Activated naive CD8-positive, alpha-beta T cell treated with anti-CD3 and anti-CD28 coated beads, Interleukin-2, amount 50 U/mL, for 16 hours (primary cell): ENCODE measurements around the gene INPP5A.

Experiments
- DNase-seq: peaks from one replicate; pipeline ENCODE4 v3.0.0-alpha.2; 2020; ENCODE audit warnings: low read depth, low spot score

Gene INPP5A

DNA sequence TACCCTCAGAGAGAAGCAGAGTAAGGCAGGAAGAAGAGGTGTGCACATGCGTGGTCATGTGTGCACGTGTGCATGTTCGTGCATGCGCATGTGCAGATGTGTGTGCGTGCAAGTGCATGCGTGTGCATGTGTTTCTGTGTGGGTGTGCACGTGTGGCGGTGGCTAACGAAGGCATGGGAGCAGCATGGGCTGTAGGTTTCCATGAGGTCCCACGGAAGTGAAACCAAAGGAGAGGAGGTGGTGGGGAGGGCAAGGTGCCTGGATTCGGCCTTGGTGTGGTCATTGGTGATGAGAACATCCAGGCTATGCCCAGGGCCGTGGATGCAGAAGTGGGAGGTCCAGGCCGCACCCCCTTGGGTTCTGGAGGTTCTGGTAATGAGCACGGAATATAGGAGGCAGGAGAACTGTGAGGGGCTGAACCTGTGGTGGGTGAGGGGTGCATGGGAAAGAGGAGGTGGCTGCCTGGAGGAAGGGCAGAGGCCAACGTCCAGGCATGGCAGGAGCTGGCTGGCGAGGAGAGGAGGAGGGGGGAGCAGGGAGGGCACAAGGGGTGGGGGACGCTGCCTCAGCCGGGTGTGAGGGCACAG lies 2.4 kb upstream of the INPP5A start:
- DNase-seq = no peak

DNA sequence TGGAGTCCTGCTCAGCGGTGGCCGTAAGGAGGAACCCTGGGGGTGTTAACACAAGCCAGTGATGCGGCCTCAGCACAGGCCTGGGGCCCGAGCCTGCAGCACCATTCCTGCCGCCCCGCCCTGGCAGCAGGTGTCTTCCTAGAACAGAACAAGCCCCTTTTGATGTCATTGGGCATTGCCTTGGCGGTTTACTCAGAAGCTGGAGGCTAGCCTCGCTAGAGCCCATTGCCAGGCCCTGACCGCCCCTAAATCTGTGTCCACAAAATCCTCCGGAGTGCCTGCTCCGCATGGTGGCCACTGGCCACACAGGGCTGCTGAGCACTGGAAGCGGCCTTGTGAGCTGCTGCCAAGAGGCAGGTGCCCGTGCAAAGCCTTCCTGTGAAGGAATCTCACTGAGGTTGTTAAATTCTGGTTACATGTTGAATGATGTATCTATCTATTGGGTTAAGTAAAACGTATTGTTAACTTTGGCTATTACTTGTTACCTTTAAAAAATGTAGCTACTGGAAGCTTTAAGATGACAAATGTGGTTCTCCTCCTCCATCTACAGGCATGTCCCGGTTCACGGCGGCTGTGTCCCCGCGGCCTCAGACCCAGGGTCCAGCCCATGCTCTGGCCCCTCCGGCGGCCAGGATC lies 1.2 kb upstream of the INPP5A start:
- no peak for DNase-seq

GRCh38 chr10:132536877-132537683 lies 507 bp upstream of the INPP5A start:
- peak; percentile 100 for DNase-seq

GRCh38 chr10:132538031-132538789 lies 623 bp downstream of the INPP5A start:
- no peak for DNase-seq

DNA sequence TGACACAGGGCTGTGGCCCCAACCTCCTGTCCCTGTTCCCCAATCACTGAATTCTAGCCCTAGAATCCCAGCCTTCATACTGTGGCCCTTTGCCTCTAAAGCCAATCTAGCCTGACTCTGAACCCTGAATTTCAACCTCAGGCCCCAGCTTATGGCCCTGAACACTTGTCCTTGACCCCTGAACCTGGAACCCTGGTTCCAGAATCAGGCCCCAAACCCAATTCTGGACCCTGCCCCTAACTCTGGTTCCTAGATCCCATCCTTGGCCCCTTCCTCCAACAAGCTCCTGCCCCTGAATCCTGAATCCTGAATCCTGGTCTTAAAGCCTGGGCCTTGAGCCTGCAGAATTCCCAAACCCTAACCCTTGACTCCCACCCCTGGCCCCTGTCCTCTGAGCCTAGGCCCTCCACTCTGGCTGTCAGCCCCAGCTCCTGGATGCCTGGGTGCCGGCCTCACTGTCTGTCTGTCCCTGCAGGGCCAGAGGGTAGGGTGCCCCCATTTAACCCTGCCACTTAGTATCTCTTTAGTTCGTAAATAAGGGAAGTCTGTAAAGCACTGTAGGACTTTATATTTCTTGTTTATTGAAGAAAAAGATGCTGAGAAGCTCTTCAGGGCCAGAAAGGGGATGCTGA lies 1.3 kb downstream of the INPP5A start:
- no peak for DNase-seq

DNA sequence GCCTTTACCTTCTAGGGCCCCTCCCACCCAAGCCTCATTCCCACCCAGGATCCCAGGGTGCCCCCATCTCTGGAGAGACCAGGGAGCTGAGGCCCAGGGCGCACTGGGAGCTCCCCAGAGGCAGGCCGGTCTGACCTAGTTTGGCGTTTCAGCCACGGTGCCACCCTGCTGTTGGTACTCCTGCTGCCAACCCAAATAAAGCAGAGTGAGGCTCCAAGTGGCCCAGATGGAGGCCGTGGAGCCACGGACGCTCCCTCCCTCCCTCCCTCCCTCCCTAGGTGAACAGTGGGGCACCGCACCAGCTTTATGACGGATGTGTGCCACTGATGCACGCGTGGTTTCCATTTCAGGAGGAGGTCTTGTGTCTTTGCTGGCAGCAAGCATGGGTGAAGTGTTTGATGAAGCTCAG lies 1.8 kb downstream of the INPP5A start:
- no peak for DNase-seq

GRCh38 chr10:132539894-132540293 lies 2.3 kb downstream of the INPP5A start:
- no peak for DNase-seq

DNA sequence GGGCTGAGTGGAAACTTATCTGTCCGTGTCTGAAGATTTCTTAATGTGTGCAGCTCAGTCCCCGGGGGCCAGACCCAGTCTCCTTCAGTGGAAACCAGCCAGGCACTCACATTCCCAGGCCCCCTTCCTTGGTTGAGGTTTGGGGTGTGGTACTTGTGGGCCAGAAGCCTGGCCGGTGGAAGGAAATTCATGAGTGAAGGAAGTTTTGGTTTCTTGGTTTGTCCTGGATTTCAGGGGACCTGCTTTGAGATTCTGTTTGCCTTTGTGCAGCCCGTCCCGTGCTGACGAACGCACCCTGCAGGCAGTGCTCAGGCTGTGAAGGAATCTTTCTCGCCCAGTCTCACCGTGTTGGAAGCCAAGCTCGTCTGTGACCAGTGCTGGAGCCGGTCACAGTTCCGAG lies 2.9 kb downstream of the INPP5A start:
- no peak for DNase-seq

- no peak for DNase-seq
These were observed 3.5 kb downstream of the INPP5A start for GRCh38 chr10:132541129-132541528.

GRCh38 chr10:132541601-132542011 lies 4.0 kb downstream of the INPP5A start:
- no peak for DNase-seq

DNA sequence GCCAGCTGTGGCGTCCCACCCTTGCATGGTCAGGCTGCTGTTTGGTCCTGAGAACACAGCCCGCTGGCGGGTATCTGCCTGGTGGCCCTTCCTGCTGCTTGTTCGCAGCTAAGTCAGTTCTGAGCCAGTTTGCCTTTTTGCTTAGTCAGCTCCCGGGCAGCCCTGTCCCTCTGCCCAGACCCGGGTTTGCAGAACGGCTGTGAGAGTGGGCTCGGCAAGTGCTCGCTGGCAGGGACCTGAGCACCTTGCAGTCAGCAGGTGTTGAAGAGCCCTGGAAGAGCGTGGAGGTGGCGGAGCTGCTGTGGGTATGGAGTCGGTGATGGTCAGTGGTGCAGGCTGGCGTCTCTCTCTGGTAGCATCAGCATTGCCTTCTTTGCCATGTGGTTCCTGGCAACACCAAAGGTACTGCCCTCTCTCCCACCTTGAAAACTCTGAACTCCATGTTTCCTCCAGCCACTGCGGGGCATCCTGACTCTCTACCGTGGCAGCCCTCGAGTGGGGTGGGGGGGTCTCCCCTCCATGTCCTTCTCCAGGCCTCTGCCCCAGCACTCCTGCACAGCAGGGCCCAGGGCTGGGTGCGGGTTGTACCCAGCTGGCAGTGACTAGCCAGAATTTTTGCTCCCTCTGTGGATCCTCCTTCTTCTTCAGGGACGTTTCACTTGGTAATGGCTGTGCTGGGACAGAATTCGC lies 4.6 kb downstream of the INPP5A start:
- DNase-seq = no peak

DNA sequence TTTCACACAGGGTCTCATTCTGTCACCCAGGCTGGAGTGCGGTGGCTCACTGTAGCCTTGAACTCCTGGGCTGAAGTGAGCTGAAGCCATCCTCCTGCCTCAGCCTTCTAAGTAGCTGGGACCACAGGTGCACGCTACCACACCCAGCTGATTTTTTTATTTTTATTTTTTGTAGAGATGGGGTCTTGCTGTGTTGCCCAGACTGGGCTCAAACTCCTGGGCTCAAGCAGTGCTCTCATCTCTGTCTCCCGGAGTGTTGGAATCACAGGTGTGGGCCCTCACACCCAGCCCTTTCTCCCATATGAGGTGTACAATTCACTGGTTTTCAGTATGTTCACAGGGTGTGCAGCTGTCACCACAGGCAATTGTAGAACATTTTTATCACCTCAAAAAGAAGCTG lies 5.2 kb downstream of the INPP5A start:
- no peak for DNase-seq

GRCh38 chr10:132543916-132544743 lies 6.5 kb downstream of the INPP5A start:
- DNase-seq = no peak

DNA sequence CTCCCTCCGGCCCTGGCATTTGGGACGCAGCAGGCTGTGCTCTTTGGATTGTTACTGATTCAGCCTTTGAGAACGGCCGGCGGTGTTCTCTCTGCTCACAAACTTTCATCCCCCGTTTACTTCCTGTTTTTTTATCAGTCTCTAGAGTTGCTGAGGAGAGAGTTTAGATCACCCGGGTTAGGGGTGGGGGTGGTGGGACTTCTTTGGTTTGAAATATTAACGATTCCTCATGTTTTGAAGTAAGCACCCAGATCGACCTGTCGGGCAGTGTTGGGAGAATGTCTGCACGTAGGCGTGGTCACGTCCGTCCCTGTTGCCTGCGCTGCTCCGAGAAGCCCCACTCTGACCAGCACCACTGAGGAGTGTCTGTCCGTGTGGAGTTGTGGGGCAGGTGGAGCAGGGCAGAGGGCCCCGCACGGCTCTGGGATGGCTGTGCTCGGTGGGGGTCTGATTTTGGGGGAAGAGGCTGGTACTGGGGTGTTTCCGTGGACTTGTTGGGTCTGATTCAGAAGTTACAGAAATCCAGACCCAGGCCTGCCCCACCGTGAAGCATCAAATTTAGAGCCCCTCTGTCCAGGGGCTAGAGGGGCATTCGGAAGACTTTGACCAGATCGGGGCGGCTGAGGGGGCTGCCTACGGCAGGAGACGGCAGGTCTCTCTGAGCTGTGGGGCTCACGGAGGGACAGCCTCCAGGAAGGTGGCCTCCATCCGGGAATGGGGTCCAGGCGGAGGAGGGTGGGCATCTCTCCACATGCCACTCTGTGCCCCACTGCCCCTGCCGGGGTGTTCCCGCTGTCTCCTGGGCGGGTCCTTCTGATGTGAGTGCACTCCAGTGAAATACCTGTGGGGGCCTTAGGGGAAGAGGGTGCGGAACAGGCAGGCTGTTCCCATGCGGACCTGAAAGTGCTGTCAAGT lies 7.4 kb downstream of the INPP5A start:
- no peak for DNase-seq

DNA sequence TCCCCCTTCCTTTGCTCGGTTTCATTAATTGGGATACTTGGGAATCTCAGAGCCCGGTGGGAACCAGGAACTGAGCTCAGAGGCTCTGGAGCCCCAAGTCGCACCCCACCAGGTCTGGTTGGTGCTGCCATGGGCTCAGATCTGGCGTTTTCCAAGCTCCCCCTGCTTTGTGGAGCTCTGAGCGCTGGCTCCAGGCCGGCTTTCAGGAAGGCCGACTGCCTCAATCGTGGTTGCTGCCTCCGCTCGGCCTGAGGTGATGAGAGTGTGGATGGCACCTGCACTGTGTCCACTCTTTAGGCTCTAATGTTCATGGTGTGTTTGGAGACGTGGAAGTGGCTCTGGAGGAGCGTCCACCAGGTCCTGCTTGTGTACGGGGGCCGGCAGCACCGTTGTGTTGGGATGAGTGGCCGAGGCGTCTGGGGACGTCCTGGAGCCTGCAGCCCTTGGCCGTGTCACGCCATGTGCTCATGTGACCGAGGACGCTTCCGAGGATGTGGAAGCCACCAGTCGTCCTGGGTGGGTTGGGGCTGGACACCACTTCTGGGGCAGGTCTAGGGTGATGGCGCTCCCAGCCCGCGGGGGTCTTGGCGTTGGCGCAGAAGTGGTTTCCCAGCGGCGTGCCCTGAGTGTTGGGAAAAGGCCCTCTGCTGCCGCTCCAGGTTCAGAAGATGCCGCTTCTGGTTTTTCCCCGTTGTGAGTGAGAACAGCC lies 8.2 kb downstream of the INPP5A start:
- DNase-seq = no peak

GRCh38 chr10:132546567-132547420 lies 9.2 kb downstream of the INPP5A start:
- no peak for DNase-seq

- no peak for DNase-seq
These were observed 9.9 kb downstream of the INPP5A start for GRCh38 chr10:132547421-132547861.
